Neutrophil (primary cell): Measurements from ENCODE around the gene CIT.

Experiments used
- H3K27ac ChIP-seq: fragments of 200-600 bp; sonication (generic); 2 replicates; pipeline ENCODE4 v1.5.1; 2016; ENCODE audit warnings: mild to moderate bottlenecking, moderate library complexity
- H3K27me3 ChIP-seq: fragments of 200-600 bp; sonication (generic); 2 replicates; pipeline ENCODE4 v1.6.0; 2016; ENCODE audit warnings: mild to moderate bottlenecking
- H3K36me3 ChIP-seq: fragments of 200-600 bp; sonication (generic); 2 replicates; pipeline ENCODE4 v1.5.1; 2017
- H3K4me1 ChIP-seq, 2 experiments: fragments of 200-600 bp in 1 of 2; sonication (generic) in 1 of 2; 1 replicate in 1 of 2; 2 replicates in 1 of 2; pipeline versions ENCODE4 v1.5.1 to v1.6.1; 2013 to 2016; ENCODE audit warnings: low read depth in 1 of 2, low read length in 1 of 2, mild to moderate bottlenecking in 1 of 2, moderate library complexity in 1 of 2; ENCODE audit not compliant: control insufficient read depth in 1 of 2, insufficient read depth in 1 of 2
- H3K4me3 ChIP-seq, 2 experiments: fragments of 200-600 bp in 1 of 2; sonication (generic) in 1 of 2; 1 replicate in 1 of 2; 2 replicates in 1 of 2; pipeline ENCODE4 v1.5.1; 2013 to 2016; ENCODE audit warnings: low read depth in 1 of 2, low read length in 1 of 2, mild to moderate bottlenecking in 1 of 2, moderate library complexity in 1 of 2
- H3K9me3 ChIP-seq: fragments of 200-600 bp; sonication (generic); 2 replicates; pipeline ENCODE4 v1.5.1; 2016
- CTCF ChIP-seq: fragments of 200-600 bp; sonication (generic); IDR thresholded peaks from 2 replicates; pipeline ENCODE4 v1.5.1; 2016; ENCODE audit warnings: antibody characterized with exemption

CIT gene

DNA sequence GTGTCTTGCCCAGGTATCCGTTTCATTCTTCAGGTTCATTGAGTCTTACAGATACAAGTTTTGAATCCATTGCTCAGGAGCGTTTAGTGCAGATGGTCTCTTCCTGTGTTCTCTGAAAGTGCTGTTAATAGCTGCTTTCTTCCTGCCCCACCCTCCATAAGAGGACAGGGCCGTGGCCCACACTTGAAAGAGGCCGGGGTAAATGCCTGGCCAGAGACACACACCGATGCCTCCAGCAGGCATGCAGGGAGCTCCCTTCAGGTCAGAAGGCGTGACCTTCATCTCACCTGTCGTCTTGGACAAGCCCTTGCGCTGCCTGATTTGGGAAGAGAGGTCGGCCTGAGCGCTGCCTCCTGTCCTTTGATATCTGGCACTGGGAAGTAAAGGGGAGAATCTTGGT, 197.6 kb downstream of the CIT start:
- TF ChIP-seq CTCF, result no peak
- Histone ChIP-seq H3K27me3 (no peaks in the 10 kb centered on the region), H3K9me3 (no peaks in the 10 kb centered on the region), H3K36me3 (peaks cover 76% of the 10 kb centered on the region), H3K27ac (no peak overlapping the region), H3K4me3 (no peak overlapping the region), H3K4me1 (peaks cover 29 to 31% of the 10 kb centered on the region in 2 experiments)

DNA sequence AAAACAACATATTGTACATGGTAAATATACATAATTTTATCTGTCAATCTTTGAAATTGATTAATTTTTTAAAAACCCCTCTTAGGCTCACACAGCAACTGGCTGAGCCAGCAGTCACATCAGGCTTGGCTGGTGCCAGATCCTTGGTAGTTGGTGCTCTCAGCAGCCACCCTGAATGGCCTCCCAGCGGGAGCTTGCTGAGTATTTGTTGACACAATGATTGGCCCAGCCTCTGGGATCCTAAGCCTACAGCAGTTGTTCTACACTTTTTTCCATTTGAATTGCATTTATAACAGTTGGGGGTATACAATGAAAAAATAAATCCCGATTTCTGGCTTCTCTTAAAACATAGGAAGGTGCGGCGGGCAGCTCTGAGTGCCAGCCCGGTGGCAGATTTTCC, 198.0 kb downstream of the CIT start:
- Histone ChIP-seq H3K27ac (no peak overlapping the region), H3K4me1 (peaks cover 33 to 35% of the 10 kb centered on the region in 2 experiments), H3K36me3 (peaks cover 80% of the 10 kb centered on the region), H3K9me3 (no peaks in the 10 kb centered on the region), H3K4me3 (no peak overlapping the region), H3K27me3 (no peaks in the 10 kb centered on the region)
- TF ChIP-seq CTCF, result no peak

DNA sequence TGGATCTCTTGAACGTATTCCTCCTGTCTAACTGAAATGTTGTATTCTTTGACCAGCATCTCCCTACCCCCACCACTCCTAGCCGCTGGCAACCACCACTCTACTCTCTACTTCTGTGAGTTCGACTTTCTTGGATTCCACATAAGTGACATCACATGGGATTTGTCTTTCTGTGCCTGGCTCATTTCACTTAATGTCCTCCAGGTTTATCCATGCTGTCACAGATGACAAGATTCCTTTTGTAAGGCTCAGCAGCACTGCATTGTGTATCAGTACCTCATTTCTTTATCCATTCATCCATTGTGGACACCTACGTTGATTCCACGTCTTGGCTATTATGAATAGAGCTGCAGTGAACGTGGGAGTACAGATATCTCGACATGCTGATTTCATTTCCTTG, 198.7 kb downstream of the CIT start:
- no peaks in the 10 kb centered on the region for H3K27me3 ChIP-seq
- H3K4me3 ChIP-seq, result no peak overlapping the region
- H3K27ac ChIP-seq, result no peak overlapping the region
- H3K9me3 ChIP-seq, result no peaks in the 10 kb centered on the region
- peaks cover 39 to 42% of the 10 kb centered on the region in 2 experiments for H3K4me1 ChIP-seq
- peaks cover 84% of the 10 kb centered on the region for H3K36me3 ChIP-seq
- TF ChIP-seq CTCF, result no peak

DNA sequence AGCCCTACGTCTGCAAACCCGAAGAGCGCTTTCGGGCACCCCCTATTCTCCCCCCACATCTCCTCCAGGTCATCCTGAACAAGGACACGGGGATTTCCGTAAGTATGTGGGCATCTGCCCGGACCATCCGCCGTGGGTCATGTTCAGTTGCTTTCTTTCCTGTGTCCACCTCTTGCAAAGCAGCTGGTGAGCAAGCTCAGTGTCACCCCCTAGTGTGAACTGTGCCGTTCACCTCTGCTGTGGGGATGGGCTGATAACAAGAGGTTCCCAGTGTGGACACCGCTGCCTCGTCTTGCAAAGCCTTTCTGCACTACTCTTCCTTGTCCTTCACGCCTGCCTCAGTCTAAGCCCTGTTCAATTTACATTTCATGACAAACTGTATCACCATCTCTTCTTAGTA, 200.5 kb downstream of the CIT start:
- no peak for TF ChIP-seq CTCF
- H3K4me3 ChIP-seq, result no peak overlapping the region
- no peaks in the 10 kb centered on the region for H3K9me3 ChIP-seq
- H3K36me3 ChIP-seq, result peaks cover 93% of the 10 kb centered on the region
- H3K4me1 ChIP-seq, result peaks cover 44 to 45% of the 10 kb centered on the region in 2 experiments
- H3K27ac ChIP-seq, result peak overlapping the region; percentile 76
- no peaks in the 10 kb centered on the region for H3K27me3 ChIP-seq

DNA sequence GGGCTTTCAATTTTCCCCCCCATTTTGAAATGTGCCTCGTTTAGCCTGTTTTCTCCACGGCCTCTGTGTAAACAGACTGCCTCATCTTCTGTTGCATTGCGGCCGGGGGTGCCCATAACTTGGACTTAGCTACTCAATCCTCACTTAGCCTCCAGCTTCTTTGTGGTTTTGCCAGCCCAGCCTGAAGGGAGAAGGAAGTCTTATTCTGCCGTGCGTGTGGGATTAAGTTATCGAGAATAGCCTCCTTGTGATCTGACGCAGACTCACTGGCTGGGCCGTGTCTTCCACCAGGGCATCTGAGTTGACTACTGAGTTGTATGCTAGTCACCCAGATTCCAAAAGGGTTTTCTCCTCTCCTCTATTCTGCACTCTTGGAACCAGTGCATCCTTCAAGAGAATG, 201.1 kb downstream of the CIT start:
- no peaks in the 10 kb centered on the region for H3K9me3 ChIP-seq
- H3K4me1 ChIP-seq, result peaks cover 44 to 45% of the 10 kb centered on the region in 2 experiments
- H3K27ac ChIP-seq, result peak overlapping the region; percentile 76
- H3K27me3 ChIP-seq, result no peaks in the 10 kb centered on the region
- no peak overlapping the region for H3K4me3 ChIP-seq
- TF ChIP-seq CTCF, result no peak
- H3K36me3 ChIP-seq, result peaks cover 93% of the 10 kb centered on the region

DNA sequence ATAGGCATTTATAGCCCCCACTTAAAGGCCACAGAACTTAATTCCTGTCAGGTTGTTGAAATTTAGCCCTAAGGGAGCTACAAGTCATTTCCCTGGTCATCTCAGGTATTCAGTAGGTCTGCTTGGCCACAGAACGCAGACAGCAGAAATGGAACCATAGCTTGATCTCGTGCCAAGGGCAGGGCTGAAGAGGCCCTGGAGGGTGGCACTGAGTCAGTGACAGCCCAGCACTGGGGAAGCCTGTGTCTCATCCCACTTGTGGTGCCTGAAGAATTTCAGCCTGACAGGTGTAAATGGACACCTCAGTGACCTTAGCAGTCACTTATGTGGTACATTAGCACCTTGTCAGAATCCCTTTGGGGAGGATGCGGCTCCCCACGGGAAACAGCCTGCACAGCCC, 202.6 kb downstream of the CIT start:
- H3K4me1 ChIP-seq, result peaks cover 52 to 54% of the 10 kb centered on the region in 2 experiments
- H3K27ac ChIP-seq, result peak overlapping the region; percentile 76
- H3K36me3 ChIP-seq, result peaks cover 90% of the 10 kb centered on the region
- H3K4me3 ChIP-seq, result no peak overlapping the region
- no peaks in the 10 kb centered on the region for H3K27me3 ChIP-seq
- TF ChIP-seq CTCF, result no peak
- H3K9me3 ChIP-seq, result no peaks in the 10 kb centered on the region
